HepG2 (cell line): ENCODE data around the gene PET117. TPM values are rescaled to one million over a fixed set of nuclear protein-coding genes. Genes with fewer than 3 reads are reported as not detected.
A peak's percentile ranks its signal among the peaks of the same experiment; 100 is the strongest.

ENCODE experiments used
- AKAP8 ChIP-seq: sonication (generic); formaldehyde crosslinking; IDR thresholded peaks from 2 replicates; pipeline ENCODE4 v1.5.1; 2020; ENCODE audit warnings: mild to moderate bottlenecking, missing genetic modification reagents
- ATRX ChIP-seq: sonication (generic); formaldehyde crosslinking; IDR thresholded peaks from 2 replicates; pipeline ENCODE4 v1.4.0; 2020; ENCODE audit warnings: missing genetic modification reagents, borderline replicate concordance
- HMG20A ChIP-seq: IDR thresholded peaks from 2 replicates; pipeline ENCODE4 v1.6.1; 2016; ENCODE audit warnings: borderline replicate concordance
- MLLT10 ChIP-seq: sonication (generic); formaldehyde crosslinking; IDR thresholded peaks from 2 replicates; pipeline ENCODE4 v1.4.0; 2020; ENCODE audit warnings: missing genetic modification reagents
- MXD4 ChIP-seq: IDR thresholded peaks from 2 replicates; pipeline ENCODE4 v1.6.1; 2016; ENCODE audit warnings: mild to moderate bottlenecking, missing biosample characterization, missing genetic modification reagents
- MYNN ChIP-seq: sonication (generic); formaldehyde crosslinking; IDR thresholded peaks from 2 replicates; pipeline ENCODE4 v1.4.0; 2020; ENCODE audit warnings: mild to moderate bottlenecking, low read depth, missing genetic modification reagents
- PHF8 ChIP-seq: sonication (generic); formaldehyde crosslinking; IDR thresholded peaks from 2 replicates; pipeline ENCODE4 v1.5.0; 2020; ENCODE audit warnings: missing genetic modification reagents
- PRPF4 ChIP-seq: fragments of 200-400 bp; formaldehyde crosslinking; IDR thresholded peaks from 2 replicates; pipeline ENCODE4 v1.6.1; 2016; ENCODE audit warnings: low read length, low read depth; ENCODE audit not compliant: poor library complexity, severe bottlenecking
- RBAK ChIP-seq: sonication (generic); formaldehyde crosslinking; IDR thresholded peaks from 2 replicates; pipeline ENCODE4 v1.5.1; 2020; ENCODE audit warnings: mild to moderate bottlenecking, missing genetic modification reagents
- RFX1 ChIP-seq: fragments of 450-650 bp; IDR thresholded peaks from 2 replicates; pipeline ENCODE4 v1.6.1; 2017
- SNRNP70 ChIP-seq: fragments of 200-400 bp; formaldehyde crosslinking; IDR thresholded peaks from 2 replicates; pipeline ENCODE4 v1.6.1; 2017; ENCODE audit warnings: mild to moderate bottlenecking, low read depth, low read length, moderate library complexity
- TARDBP ChIP-seq: sonication (generic); formaldehyde crosslinking; IDR thresholded peaks from 2 replicates; pipeline ENCODE4 v1.8.0; 2022; ENCODE audit warnings: mild to moderate bottlenecking, missing genetic modification reagents
- ZBTB38 ChIP-seq: sonication (generic); formaldehyde crosslinking; IDR thresholded peaks from 2 replicates; pipeline ENCODE4 v1.5.1; 2020; ENCODE audit warnings: mild to moderate bottlenecking, missing genetic modification reagents
- ZNF350 ChIP-seq: sonication (generic); formaldehyde crosslinking; IDR thresholded peaks from 2 replicates; pipeline ENCODE4 v1.4.0; 2020; ENCODE audit warnings: mild to moderate bottlenecking, low read depth, missing genetic modification reagents, borderline replicate concordance
- ZNF569 ChIP-seq: sonication (generic); formaldehyde crosslinking; IDR thresholded peaks from 2 replicates; pipeline ENCODE4 v1.5.0; 2020; ENCODE audit warnings: mild to moderate bottlenecking, missing genetic modification reagents, moderate library complexity, borderline replicate concordance
- ZNF598 ChIP-seq: sonication (generic); formaldehyde crosslinking; IDR thresholded peaks from 2 replicates; pipeline ENCODE4 v1.5.1; 2020; ENCODE audit warnings: mild to moderate bottlenecking, missing genetic modification reagents, borderline replicate concordance
- ZSCAN20 ChIP-seq: sonication (generic); formaldehyde crosslinking; IDR thresholded peaks from 2 replicates; pipeline ENCODE4 v1.4.0; 2020; ENCODE audit warnings: missing genetic modification reagents, mild to moderate bottlenecking, borderline replicate concordance
- polyA plus RNA-seq, 8 experiments: library from polyadenylated mRNA; depleted of rRNA in 3 of 8; stranded (reverse) in 7 of 8; unstranded in 1 of 8; fragments of >200 nt; fragmentation: Illumina TruSeq in 4 of 8; extraction: Trizol in 4 of 8; gene quantifications; 2 replicates each; pipeline versions ENCODE4 v1.2.1 to v1.2.3, GENCODE V29; 2011 to 2016; ENCODE audit warnings: low read depth in 4 of 8, missing spikeins in 1 of 8, mixed read lengths in 1 of 8; ENCODE audit not compliant: insufficient read depth in 1 of 8
- total RNA-seq, 5 experiments: library from RNA; depleted of rRNA; stranded (reverse); fragments of >200 nt; fragmentation: Illumina TruSeq; extraction: Trizol; gene quantifications; 2 replicates each; pipeline ENCODE4 v1.2.3, GENCODE V29; 2016; ENCODE audit warnings: low read depth in 1 of 5
- TF ChIP-seq, protein P1 (sequence below): sonication (generic); formaldehyde crosslinking; IDR thresholded peaks from 2 replicates; pipeline ENCODE4 v1.4.0; 2020; ENCODE audit warnings: missing genetic modification reagents
- TF ChIP-seq, protein P2 (sequence below): sonication (generic); formaldehyde crosslinking; IDR thresholded peaks from 2 replicates; pipeline ENCODE4 v1.5.0; 2020; ENCODE audit warnings: mild to moderate bottlenecking, missing genetic modification reagents, borderline replicate concordance
- TF ChIP-seq, protein P3 (sequence below), 2 experiments: fragments of 450-650 bp in 1 of 2; sonication (generic) in 1 of 2; formaldehyde crosslinking; IDR thresholded peaks; 2 replicates each; pipeline versions ENCODE4 v1.5.0 to v1.8.0; 2020 to 2022; ENCODE audit warnings: mild to moderate bottlenecking in 1 of 2, missing genetic modification reagents in 1 of 2

The PET117 gene
- total and polyA plus RNA-seq, 2 of the 13 experiments (the other 11 are each of a cell fraction or from before 2014, with no cell fraction given), result 22.2 to 48.2 TPM

DNA sequence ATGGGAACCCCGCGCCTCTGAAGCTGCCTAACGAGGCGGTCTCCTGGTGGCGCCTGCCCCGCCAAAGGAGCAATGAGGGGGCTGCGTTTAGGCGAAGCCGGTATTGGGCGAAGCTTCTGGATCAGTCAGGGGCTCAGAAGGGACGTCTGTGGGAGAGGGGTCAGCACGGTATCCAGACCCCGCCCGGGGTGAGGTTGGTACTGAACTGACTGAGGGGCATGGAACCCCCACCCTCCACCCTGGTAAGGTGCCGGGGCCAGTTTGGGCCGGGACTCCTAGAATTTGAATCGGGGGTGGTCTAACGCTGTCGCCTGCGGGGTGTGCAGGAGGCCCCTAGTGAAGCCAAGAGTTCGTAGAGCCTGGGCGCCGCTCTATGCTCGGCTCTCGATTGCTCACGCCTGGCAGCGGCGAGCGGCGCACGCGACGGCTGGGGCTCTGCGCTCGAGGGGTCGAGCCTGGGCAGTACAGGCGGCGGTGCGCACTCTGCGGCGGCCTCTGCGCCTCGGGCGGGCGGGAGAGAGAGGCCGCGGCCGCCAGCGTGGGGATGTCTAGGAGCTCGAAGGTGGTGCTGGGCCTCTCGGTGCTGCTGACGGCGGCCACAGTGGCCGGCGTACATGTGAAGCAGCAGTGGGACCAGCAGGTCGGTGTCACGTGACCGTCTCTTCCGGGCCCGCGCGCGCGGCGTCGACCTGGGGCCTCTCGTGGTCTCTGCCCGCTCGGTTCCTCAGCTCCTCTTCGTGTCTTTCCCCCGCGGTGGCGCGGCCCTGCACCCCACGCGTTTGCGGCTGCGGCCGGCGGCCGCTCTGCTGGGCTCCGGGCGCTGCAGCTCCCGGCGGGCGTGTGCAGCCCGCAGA, at the start of gene PET117, which contains the start of gene KAT14 (continued):
- TF ChIP-seq, protein P1, sequence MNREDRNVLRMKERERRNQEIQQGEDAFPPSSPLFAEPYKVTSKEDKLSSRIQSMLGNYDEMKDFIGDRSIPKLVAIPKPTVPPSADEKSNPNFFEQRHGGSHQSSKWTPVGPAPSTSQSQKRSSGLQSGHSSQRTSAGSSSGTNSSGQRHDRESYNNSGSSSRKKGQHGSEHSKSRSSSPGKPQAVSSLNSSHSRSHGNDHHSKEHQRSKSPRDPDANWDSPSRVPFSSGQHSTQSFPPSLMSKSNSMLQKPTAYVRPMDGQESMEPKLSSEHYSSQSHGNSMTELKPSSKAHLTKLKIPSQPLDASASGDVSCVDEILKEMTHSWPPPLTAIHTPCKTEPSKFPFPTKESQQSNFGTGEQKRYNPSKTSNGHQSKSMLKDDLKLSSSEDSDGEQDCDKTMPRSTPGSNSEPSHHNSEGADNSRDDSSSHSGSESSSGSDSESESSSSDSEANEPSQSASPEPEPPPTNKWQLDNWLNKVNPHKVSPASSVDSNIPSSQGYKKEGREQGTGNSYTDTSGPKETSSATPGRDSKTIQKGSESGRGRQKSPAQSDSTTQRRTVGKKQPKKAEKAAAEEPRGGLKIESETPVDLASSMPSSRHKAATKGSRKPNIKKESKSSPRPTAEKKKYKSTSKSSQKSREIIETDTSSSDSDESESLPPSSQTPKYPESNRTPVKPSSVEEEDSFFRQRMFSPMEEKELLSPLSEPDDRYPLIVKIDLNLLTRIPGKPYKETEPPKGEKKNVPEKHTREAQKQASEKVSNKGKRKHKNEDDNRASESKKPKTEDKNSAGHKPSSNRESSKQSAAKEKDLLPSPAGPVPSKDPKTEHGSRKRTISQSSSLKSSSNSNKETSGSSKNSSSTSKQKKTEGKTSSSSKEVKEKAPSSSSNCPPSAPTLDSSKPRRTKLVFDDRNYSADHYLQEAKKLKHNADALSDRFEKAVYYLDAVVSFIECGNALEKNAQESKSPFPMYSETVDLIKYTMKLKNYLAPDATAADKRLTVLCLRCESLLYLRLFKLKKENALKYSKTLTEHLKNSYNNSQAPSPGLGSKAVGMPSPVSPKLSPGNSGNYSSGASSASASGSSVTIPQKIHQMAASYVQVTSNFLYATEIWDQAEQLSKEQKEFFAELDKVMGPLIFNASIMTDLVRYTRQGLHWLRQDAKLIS, result peak; percentile 68; the same call in 1 of the 2 replicates
- no peak; the same call in 1 of the 2 replicates for TF ChIP-seq RFX1
- 0 out of 2 replicates have a peak, but pooled peaks have one; percentile 52 for TF ChIP-seq ZNF569 (CRISPR knock-in tag)
- peak; percentile 96 for TF ChIP-seq AKAP8 (CRISPR knock-in tag)
- peak; percentile 97 for TF ChIP-seq PHF8 (CRISPR knock-in tag)
- peak; percentile 48; the same call in 1 of the 2 replicates for TF ChIP-seq RBAK (CRISPR knock-in tag)
- TF ChIP-seq ZNF350 (CRISPR knock-in tag), result peak; percentile 88
- peak; percentile 96 for TF ChIP-seq TARDBP (CRISPR knock-in tag)
- TF ChIP-seq ZBTB38 (CRISPR knock-in tag), result peak; percentile 95
- peak; percentile 26; the same call in 1 of the 2 replicates for TF ChIP-seq HMG20A
- TF ChIP-seq MXD4 (CRISPR knock-in tag), result peak; percentile 98
- no peak for TF ChIP-seq PRPF4
- peak; percentile 99; the same call in 1 of the 2 replicates for TF ChIP-seq ZSCAN20 (CRISPR knock-in tag)
- TF ChIP-seq ZNF598, result peak; percentile 100
- TF ChIP-seq ATRX (CRISPR knock-in tag), result no peak
- TF ChIP-seq, protein P2, sequence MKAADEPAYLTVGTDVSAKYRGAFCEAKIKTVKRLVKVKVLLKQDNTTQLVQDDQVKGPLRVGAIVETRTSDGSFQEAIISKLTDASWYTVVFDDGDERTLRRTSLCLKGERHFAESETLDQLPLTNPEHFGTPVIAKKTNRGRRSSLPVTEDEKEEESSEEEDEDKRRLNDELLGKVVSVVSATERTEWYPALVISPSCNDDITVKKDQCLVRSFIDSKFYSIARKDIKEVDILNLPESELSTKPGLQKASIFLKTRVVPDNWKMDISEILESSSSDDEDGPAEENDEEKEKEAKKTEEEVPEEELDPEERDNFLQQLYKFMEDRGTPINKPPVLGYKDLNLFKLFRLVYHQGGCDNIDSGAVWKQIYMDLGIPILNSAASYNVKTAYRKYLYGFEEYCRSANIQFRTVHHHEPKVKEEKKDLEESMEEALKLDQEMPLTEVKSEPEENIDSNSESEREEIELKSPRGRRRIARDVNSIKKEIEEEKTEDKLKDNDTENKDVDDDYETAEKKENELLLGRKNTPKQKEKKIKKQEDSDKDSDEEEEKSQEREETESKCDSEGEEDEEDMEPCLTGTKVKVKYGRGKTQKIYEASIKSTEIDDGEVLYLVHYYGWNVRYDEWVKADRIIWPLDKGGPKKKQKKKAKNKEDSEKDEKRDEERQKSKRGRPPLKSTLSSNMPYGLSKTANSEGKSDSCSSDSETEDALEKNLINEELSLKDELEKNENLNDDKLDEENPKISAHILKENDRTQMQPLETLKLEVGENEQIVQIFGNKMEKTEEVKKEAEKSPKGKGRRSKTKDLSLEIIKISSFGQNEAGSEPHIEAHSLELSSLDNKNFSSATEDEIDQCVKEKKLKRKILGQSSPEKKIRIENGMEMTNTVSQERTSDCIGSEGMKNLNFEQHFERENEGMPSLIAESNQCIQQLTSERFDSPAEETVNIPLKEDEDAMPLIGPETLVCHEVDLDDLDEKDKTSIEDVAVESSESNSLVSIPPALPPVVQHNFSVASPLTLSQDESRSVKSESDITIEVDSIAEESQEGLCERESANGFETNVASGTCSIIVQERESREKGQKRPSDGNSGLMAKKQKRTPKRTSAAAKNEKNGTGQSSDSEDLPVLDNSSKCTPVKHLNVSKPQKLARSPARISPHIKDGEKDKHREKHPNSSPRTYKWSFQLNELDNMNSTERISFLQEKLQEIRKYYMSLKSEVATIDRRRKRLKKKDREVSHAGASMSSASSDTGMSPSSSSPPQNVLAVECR (CRISPR knock-in tag), result peak; percentile 99
- TF ChIP-seq MLLT10 (CRISPR knock-in tag), result no peak
- TF ChIP-seq SNRNP70, result peak; percentile 52; the same call in 1 of the 2 replicates
- peak; percentile 89; the same call in 1 of the 2 replicates for TF ChIP-seq MYNN (CRISPR knock-in tag)
- TF ChIP-seq, protein P3, sequence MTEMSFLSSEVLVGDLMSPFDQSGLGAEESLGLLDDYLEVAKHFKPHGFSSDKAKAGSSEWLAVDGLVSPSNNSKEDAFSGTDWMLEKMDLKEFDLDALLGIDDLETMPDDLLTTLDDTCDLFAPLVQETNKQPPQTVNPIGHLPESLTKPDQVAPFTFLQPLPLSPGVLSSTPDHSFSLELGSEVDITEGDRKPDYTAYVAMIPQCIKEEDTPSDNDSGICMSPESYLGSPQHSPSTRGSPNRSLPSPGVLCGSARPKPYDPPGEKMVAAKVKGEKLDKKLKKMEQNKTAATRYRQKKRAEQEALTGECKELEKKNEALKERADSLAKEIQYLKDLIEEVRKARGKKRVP (CRISPR knock-in tag; IDR thresholded peaks at IDR 0.05), result peak in 1 of 2 experiments; percentile 69; a peak in 1 of 4 replicates
